Epithelial cell of esophagus (primary cell): ENCODE results near the gene OSBPL2.

Experiments used
- DNase-seq: peaks from one replicate; pipeline ENCODE4 v3.0.0; 2010; ENCODE audit warnings: low read depth
- H3K4me3 ChIP-seq: 2 replicates; pipeline ENCODE4 v1.5.1; 2011; ENCODE audit warnings: mild to moderate bottlenecking, low read length, control low read depth
- TF ChIP-seq, protein P1 (sequence below): IDR thresholded peaks from 2 replicates; pipeline ENCODE4 v1.5.1; 2011; ENCODE audit warnings: low read depth, mild to moderate bottlenecking, low read length, control low read depth, inconsistent platforms; ENCODE audit not compliant: insufficient read depth; ENCODE audit errors: missing control alignments

OSBPL2 gene

DNA sequence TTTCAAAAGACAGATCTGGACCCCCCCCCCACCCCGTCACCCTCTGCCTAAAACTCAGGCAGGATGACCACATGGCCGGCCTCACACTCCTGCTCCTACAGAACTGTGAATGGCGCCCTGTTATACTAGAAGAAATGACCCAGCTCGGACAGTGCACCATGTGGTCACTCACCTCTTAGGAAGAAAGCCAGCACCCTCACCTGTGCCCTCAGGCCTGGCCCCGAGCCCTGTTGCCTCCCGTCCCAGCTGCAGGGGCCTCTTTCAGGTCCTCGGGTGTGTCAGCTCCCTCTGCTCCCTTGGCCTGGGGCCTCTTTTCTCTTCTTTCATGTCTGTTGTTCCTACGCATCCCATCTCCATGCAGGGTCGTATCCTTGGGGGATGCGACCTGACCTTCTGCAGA lies 23.7 kb downstream of the OSBPL2 start:
- DNase-seq = no peak
- TF ChIP-seq, protein P1, sequence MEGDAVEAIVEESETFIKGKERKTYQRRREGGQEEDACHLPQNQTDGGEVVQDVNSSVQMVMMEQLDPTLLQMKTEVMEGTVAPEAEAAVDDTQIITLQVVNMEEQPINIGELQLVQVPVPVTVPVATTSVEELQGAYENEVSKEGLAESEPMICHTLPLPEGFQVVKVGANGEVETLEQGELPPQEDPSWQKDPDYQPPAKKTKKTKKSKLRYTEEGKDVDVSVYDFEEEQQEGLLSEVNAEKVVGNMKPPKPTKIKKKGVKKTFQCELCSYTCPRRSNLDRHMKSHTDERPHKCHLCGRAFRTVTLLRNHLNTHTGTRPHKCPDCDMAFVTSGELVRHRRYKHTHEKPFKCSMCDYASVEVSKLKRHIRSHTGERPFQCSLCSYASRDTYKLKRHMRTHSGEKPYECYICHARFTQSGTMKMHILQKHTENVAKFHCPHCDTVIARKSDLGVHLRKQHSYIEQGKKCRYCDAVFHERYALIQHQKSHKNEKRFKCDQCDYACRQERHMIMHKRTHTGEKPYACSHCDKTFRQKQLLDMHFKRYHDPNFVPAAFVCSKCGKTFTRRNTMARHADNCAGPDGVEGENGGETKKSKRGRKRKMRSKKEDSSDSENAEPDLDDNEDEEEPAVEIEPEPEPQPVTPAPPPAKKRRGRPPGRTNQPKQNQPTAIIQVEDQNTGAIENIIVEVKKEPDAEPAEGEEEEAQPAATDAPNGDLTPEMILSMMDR = no peak
- H3K4me3 ChIP-seq = no peak overlapping the region

DNA sequence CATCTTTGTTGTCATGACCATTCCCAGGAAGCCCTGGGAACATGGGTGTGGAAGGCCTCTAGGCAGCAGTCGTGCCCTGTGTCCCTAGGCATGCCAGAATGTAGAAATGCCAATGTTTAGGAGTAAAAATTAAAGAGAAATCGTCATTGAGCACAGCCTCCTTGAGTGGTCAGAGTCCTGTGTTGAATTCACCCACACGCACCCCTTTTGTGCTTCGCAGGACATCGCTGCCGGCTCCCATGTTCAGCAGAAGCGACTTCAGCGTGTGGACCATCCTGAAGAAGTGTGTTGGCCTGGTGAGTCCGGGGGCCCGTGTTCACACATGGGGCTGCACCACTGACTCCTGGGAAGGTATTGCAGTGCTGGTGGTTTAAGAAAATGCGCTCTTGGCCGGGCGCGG lies 25.1 kb downstream of the OSBPL2 start:
- no peak for DNase-seq
- TF ChIP-seq, protein P1 = no peak
- no peak overlapping the region for H3K4me3 ChIP-seq

DNA sequence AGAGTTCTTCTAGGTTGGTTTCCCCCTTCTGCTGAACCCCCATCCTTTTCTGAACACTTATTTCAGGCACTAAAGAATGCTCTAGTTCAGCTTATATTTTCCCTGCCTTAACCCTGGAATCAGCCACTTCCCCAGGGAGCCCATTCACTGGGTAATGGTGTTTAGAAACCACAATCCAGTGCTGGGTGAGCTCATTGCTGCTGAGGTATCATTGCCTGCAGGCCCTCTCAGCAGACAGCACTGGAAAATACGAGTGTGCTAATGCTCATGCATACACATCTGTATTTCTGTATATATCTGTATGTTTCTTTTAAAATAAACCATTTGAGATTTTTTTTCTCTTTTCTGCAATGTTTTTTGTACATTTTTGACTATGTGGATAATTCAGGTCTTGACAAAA lies 27.0 kb downstream of the OSBPL2 start:
- no peak for DNase-seq
- TF ChIP-seq, protein P1 = no peak
- no peak overlapping the region for H3K4me3 ChIP-seq

DNA sequence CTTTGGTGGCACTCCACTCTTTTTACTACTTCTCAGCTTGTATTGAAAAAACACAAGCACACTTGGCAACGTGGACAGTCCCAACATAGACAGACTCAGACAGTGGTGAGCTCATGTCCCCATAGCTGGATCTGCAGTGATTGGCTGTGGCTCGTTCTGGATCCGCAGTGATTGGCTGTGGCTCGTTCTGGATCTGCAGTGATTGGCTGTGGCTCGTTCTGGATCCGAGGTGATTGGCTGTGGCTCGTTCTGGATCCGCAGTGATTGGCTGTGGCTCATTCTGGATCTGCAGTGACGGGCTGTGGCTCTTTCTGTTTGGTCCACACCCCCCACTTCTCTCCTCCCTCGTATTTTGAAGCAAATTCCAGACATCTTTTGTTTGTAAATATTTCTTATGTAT lies 28.0 kb downstream of the OSBPL2 start:
- TF ChIP-seq, protein P1 = no peak
- peak; percentile 30 for DNase-seq
- H3K4me3 ChIP-seq = no peak overlapping the region

DNA sequence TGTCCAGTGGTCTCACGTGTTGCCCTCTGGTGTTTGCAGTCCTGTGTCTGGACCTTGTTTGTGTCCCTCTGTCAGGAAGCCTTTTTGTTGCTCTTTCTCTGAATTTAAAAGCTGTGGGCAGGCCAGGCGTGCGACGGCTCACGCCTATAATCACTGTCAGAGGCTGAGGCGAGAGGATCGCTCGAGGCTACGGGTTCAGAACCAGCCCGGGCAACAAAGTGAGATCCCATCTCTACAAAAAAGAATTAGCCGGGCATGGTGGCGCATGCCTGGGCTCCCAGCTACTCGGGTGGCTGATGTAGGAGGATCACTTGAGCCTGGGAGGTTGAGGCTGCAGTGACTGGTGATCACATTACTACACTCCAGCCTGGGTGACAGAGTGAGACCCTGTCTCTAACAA lies 28.5 kb downstream of the OSBPL2 start:
- TF ChIP-seq, protein P1 = no peak
- no peak overlapping the region for H3K4me3 ChIP-seq
- DNase-seq = no peak

DNA sequence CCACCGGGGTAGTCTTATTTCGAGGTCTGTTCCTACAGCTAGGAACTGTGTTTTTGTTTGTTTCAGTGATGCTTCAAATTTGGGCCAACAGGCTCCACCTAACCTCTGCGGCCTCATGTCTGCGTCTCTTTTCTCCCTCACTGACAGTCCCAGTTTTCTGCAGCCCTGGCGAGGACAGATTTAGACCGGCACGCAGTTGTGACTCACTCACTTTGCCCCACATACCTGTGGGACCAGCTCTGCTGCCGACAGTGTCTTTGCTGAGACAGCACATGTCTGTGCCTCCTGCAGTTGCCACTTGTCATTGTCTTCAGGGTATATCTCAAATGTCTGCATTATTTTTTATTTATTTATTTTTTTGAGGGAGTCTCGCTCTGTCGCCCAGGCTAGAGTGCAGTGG lies 29.2 kb downstream of the OSBPL2 start:
- DNase-seq = peak; percentile 61
- TF ChIP-seq, protein P1 = no peak
- H3K4me3 ChIP-seq = no peak overlapping the region

DNA sequence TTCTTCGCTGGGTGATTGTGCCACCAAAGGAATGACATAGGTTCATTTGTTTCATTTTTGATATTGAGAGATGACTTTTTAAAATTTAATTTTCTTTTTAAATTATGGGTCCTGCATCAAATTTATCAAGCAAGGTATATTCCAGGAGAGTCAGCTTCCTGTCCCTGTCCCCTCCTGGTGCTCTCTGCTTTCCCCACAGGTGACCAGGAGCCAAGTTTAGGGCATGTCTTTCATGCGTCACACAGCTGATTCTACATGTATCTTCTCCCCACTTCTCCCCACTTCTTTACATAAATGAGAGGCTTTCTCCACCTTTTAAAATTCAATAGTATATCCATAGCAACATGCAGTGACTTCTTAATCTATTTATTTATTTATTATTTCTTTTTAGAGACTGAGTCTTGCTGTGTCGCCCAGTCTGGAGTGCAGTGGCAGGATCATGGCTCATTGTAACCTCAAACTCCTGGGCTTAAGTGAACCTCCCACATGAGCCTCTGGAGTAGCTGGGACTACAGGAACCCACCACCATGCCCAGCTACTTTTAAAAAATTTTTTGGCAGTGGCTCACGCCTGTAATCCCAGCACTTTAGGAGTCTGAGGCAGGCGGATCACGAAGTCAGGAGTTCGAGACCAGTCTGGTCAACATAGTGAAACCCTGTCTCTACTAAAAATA lies 30.0 kb downstream of the OSBPL2 start:
- TF ChIP-seq, protein P1 = no peak
- DNase-seq = no peak
- no peak overlapping the region for H3K4me3 ChIP-seq
